Pons (tissue), 1 donor: Measurements from ENCODE around the gene GALNT18.
A peak's percentile ranks its signal among the peaks of the same experiment; 100 is the strongest.

ENCODE experiments used
- DNase-seq: peaks from one replicate; pipeline ENCODE4 v3.0.0-alpha.2; 2016; ENCODE audit warnings: low spot score

GALNT18 gene

GRCh38 chr11:11586465-11586864 lies 35.3 kb downstream of the GALNT18 start:
- no peak for DNase-seq

- no peak for DNase-seq
These were observed 36.9 kb downstream of the GALNT18 start for GRCh38 chr11:11584937-11585336.

DNA sequence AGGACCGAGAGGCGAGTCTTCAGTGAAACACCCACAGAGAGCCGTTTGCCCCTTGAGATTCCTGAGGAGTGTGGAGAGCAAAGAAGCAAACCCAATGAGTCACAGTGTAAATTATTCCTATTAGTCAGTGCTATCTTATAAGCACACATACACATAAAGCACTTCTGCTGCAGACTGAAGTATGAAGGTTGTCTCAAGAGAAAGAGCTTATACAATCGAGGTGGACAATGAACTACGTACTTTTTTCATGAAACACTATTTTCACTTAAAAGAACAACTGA lies 37.3 kb downstream of the GALNT18 start:
- no peak for DNase-seq

DNA sequence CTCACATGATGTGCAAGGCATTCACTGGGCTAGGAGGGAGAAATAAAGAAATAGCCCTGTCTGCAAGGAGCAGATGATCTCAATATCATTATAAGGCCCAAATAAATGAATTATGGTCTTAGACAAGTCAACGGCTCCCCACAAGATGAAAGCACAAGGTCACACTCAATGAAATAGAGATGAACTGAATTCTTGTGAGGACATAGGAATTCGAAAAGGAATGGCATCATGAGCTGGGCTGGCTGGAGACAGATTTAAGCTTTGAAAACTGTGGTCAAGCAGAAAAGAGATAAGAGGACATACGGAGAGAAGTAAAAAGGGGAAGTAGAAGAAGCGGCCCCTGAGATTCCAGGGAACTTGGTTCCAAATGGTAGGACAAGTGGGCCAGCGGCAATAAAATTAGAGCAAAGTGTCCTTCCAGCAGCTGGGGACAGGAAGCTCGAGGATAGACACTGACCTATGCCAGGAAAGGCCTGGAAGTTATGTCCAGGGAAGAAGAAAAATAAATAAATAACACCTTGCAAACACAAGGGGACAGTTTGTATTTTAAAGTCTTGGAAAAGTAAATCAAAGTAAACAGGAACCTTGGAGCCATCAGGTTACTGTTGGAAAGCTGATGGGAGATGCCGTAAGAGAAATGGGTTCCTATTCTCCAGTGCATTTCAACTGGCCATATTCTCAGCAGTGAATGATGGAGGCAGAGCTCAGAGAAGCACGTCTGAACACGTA lies 37.8 kb downstream of the GALNT18 start:
- DNase-seq = no peak

- DNase-seq = peak; percentile 96
These were observed 39.6 kb downstream of the GALNT18 start for GRCh38 chr11:11582011-11582701.

DNA sequence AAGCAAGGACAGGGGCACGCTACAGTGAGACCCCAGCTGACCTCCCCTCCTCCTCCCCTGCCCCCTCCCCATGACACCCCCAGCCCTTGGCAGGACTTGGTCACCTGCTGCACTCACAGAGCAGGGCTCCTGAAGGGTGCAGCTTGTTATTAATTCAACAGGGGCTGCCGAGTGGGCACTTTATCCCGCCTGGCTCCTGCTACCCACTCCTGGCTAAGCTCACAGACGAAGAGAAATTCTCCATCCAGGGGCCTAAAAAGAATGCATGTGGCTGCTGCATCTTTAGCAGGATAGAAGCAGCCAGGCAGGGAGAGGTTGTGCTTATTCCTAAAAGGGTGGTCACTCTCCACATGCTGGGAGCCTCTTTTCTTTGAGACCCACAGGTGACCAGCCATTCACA lies 40.3 kb downstream of the GALNT18 start:
- no peak for DNase-seq

DNA sequence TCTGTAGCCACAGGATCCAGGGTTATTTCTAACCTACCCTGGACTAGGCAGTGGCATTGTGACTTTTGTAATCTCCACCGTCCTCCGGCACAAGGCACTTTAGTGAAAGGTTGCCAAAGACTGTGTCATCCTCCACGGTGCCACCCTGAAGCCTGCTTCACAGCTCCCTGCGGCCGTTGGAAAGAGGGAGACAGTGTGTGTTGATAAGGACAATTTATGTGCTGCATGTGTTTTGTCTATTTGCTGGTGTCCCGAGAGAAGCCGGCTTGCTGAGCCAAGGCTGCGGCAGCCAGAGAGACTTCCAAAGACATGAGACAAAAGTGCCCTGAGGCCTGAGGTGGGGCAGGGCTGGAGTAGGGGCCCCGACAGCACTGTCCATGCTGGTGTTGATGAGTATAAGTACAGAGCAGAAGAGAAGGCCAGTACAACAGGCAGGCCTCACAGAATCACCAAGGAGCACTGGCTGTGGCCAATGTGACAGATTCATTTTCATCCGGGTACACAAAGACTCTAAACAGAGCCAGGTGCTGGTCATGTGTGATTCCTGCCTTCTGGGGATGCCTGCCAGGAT lies 40.9 kb downstream of the GALNT18 start:
- DNase-seq = peak; percentile 22

GRCh38 chr11:11580012-11580411 lies 41.8 kb downstream of the GALNT18 start:
- DNase-seq = no peak

- DNase-seq = no peak
These were observed 42.5 kb downstream of the GALNT18 start for GRCh38 chr11:11579012-11579988.

- no peak for DNase-seq
These were observed 43.6 kb downstream of the GALNT18 start for GRCh38 chr11:11577932-11578911.

DNA sequence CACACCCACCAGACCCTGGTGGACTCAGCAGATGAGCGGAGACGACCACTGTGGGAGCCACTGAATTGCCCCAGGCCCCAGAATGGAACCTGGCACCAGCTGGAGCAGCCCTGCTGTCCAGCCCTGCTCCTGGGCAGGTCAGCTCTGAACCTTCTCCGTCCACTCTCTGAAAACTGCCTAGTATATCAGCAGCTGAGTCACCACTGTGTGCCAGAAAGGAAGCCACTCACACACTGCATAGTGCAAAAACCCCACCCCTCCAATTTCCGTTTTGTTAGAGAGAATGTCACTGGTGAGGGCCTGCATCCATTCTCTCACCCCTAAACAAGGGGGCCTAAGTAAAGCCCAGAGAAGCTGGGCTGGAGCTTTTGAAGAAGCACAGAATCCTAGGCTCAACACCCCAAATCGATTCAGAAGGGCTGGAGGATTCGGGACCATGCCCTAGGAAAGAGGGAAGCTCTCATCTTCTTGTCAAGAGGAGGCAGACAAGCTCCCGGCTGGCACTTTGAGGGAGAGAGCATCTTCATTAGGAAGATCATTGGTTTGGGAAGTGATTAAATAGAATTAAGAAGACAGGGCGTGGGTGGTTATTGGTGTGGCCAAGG lies 44.5 kb downstream of the GALNT18 start:
- DNase-seq = no peak

- DNase-seq = no peak
These were observed 47.2 kb downstream of the GALNT18 start for GRCh38 chr11:11574373-11575287.

DNA sequence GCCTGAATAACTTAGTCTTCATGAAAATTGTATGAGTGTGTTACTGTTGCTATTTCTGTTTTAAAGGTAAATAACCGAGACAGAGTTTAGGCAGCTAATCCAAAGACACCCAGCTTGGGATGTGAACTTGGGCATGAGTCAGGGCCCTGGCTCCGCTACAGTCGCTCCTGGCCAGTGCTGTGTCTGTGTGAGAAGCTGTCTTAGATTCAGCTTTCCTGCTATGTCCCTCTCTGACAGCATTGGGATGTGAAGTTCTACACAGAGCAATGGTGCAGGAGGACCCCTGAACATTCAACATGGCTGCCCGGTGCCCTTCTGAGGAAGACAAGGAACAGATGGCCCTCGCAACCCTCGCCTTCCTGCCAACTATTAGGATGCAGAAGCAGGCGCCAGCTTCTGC lies 49.4 kb downstream of the GALNT18 start:
- no peak for DNase-seq

DNA sequence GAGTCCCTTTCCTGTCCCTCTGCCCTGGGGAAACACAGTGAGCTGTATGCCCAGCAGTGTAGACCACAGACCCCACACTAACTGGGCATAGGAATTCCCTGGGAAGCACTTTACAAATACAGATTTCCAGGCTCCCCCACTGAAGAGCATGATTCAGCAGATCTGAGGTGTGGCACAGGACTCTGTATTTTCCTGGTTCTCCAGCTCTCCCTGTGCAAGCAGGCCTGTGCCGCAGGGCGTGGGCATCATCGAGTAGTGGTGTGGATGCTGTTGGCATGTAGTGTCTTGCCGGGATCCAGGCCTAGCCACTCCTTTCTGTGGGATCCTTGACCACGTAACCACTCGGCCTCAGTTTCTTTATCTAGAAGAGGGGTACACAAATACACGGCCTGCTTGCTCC lies 49.9 kb downstream of the GALNT18 start:
- no peak for DNase-seq

DNA sequence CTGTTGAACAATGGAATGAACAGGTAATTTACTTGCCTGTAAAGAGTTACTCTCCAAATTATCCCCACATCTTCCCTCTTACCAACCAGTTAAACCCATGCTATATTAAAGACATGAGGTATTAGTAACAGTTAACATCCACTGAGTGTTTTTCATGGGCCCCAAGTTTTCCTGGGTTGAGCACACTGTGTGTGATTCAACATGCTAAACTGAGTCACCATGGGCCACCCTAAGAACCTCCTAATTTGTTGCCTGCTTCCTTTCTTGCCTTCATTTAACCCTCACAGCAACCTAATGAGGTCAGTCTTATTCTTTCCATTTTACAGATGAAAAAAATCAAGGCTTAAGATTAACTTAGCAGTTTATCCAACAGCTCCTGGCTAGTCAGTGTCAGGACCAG lies 51.0 kb downstream of the GALNT18 start:
- no peak for DNase-seq

GRCh38 chr11:11569936-11570491 lies 51.8 kb downstream of the GALNT18 start:
- DNase-seq = peak; percentile 29

DNA sequence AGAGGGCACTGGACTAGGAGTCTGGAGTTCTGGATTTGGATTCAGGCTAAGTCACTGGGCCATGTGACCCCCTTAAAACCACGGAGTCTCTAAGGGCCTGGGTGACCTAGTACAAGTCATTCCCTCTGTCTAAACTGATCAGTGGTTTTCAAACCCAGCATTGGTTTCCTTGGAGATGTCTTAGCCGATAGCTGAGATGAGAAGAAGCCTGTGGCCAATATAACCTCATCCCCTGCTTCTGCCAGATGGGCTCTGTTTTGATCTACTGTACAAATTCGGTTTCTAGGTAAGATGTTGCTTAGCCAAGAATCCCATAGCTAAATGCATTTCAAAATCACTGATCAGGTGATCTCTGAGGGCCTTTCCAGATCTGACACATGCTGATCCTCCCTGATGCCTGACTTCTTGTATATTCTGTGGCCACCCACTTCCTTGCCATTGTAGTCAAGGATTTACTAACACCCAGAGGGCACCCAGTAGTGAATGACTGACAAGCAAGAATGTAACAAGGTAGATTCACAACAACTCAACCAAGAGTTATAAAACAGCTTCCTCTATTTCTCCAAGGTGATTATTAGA lies 53.1 kb downstream of the GALNT18 start:
- no peak for DNase-seq

DNA sequence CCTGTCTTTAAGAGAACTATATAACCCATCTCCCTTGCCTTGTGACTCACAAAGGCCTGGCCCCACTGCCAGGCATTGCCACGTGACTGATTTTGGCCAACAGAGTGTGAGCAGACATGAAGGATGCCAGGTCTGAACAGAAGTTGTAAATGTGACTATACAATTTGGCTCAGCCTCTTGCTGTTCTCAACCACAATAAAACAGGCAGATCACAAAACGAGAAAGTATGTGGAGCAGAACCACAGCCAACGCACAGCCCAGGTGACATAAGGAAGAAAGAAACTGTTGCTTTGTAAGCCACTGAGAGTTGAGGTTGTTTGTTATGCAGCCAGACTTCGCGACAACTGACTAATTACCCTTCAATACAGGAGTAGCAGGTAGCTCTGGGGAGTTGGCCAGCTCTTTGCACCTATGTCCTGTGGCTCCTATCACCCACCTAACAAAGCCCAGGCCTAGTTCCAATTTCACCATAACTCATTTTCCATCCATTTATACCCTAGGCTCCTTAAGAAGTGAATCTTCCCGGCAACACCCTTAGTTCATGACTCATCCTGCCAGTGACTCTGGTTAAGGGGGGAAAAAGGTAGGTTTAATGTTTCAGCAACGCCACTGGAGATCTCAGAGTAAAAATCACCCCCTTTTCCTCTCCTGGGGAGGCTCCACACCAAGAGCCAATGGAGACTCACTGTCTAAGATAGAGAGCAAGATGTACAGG lies 53.7 kb downstream of the GALNT18 start:
- no peak for DNase-seq
